DMS153 (cell line): Measurements from ENCODE around the gene MRPS6.

Experiments
- DNase-seq: peaks from one replicate; lab custom pipeline; 2025; lab: John Stamatoyannopoulos, UW

Gene MRPS6

DNA sequence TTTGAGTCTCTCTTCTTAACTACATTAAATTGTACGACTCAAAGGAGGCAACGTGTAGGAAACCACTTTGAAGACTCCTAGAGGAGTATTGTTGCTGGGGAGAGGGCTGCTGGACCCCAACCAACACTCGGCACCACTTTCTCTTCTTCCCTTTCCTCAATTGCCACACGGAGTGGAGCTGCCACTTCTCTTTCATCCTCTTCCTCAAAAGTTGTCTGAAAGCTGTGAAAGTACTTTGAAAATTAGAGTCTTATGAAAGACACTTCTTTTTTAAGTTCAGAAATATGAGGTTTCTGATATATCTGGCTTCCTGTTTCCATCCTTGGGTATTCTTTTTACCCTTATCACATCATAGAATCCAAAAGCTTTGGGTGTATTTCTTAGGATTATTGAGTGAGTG, 59.5 kb downstream of the MRPS6 start:
- no peak for DNase-seq

DNA sequence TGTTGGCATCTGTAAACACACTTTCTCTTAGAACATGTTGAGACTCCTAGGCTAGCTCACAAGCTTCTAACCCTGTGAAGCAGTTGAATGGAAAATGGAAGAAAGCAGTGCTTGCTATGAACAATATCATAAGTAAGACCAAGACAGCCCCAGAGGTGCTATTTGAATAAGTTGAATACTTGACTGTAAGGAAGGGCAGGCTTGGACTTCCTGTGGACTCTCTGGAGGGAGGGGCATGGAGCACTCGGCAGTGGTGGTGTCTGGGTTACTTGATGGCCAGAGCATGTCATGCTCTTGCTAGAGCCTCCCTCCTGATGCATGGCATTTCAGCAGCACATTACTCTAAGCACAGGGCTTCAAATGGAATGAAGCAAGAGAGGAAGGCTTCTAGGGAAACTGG, 60.0 kb downstream of the MRPS6 start:
- DNase-seq: no peak

- DNase-seq: no peak
Observed at GRCh38 chr21:34133802-34134201, 60.4 kb downstream of the MRPS6 start.

GRCh38 chr21:34135330-34135729, 62.0 kb downstream of the MRPS6 start:
- no peak for DNase-seq

DNA sequence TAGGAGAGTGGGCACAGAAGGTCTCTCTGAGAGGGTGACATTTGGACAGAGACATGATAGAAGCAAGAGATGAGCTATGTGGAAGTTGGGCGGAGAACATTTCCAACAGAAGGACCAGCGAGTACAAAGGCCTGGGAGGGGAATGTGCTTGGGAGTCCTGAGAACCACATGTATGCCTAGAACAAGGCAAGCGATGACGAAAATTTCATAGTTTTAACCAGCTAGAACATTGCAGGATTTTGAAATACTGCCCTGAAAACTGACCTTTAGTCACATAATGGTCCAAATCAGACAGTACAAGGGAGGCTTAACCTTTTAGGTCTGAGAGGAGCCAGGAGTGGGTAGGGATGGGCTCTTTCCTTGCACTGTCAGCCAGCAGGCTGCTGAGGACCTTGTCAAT, 68.0 kb downstream of the MRPS6 start:
- no peak for DNase-seq

DNA sequence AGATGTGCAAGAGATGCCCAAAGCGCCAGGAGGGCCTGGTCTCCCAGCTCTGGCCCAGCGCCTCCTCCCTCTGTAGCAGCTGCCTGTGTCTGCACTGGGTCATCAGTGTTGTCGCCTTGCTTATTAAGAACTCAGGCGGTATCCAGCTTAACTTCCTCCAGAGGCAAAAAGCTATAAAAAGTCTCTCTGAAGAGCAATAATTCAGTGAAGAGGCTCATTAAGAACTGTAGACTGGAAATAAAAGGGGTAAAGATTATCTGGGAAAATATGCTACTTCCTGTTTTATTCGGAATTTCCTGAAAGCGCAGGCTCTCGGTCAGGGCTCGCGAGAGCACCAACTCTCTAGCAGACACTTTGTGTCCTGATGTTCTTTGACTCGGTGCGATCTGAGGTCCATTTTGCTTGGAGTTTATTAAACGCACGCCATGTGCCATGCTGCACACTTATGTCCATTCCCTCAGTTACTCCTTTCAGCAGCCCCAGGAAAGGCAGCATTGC, 70.4 kb downstream of the MRPS6 start:
- no peak for DNase-seq

GRCh38 chr21:34144224-34144623, 70.8 kb downstream of the MRPS6 start:
- no peak for DNase-seq

DNA sequence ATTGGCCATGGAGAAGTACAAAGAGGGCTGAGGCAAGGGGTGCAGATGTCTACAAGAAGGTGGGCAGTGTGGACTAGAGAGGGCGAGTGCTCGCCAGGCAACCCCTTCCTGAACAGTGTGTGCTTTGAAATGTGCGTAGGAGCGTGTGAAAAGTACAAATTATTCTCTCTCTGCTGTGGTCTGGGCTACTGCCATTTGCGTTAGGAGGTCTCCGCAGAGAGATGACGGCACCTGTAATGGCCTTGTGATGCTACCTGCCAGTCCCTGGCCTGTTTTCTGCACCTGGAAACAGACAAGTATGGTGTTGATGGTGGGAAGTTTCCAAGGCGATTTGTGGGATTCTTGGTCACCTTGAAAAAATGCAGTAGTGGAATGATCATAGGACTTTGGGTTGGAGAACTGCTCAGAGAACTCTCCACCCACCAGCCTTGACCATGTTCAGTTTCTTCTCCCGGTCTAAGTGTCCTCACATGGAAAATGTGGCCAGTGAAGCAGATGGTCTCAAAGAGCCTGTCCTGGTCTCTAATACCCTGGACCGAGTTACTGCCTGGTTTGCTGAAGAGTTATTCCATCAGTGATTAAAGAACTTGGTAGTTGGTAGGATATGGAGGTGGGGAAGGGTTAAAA, 74.5 kb downstream of the MRPS6 start:
- DNase-seq: no peak

DNA sequence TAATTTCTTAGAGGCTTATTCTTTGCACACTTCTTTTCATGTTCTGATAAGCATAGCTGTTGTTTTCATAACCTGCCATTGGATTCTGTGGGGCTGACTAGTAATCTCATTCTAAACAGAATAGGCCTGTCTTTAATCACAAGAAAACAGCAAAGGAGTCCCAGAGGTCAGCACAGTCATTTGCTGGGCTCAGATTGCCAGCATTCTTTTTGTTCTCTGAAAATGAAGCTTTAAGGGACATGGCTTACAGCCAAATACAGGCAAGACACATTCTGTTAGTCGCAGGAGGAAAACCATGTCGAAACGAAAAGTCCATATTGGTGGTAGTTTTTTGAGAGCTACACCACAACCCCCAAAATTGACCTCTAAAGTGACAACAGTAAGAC, 75.0 kb downstream of the MRPS6 start:
- DNase-seq: no peak

DNA sequence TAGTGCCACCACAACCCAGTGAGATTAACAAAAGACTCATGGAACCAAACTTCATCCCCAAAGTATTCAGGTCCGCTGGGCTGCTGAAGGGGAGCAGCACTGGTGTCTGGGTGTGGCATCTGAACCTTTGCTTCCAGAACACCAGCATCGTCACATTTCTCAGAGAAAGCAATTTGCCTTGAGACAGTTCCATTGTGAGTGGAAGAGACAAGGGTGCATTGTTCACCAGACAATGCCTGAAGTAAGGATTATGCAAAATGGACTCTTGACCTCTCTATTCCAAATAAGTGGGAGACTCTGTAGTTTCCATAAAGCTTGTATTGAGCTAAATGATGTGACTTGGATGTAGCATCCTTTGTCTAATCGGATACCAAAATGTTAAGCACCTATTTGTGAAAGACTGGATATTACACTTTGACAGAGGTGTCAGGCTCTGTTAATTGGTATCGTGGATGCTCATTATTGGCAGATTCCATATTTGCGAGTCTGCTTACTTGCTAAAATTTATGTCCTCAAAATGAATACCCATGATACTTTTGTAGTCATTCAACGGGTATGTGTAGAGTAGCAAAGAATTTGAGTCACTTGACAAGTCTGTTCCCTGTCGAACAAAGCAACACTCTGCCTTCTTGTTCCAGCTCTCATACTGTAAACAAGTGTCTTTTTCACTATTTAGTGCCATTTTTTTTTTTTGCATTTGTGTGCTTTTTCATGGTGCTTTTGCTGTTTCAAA, 75.6 kb downstream of the MRPS6 start:
- DNase-seq: no peak

DNA sequence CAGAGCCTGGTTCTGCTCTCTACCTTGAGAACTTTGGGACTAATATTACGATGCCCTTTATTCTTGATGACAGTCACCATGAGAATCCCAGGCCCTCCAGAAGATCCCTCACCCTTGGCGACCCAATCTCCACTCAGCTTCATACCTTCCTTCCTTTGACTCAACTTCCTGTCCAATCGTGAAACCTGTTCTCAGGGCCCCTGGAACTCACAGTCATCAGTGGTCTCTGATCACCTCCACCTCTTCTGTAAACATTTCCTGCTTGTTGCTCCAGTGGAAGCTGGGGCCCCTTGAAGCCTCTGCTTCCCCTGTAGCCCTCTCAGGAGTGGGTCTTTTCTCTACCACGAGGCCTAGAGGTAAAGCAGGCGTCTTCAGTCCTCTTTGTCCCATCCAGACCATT, 79.1 kb downstream of the MRPS6 start:
- no peak for DNase-seq

DNA sequence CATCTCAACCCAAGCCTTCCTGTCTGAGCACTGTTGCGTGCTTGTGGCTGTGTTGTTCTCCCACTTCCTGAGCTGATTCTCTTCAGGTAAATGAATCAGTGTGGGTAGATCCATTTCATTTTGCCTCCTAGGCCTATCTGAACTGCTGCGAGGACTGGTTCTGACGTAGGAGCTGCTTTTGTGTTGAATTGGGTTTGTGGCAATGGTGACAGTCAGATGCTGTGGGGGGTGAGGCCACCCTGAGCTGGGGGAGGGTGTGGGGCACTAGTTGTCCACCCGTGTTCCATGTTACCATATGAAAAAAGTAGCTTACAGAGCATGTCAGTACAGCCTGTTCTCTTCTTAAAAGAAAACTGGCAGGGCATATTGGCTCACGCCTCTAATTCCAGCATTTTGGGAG, 81.5 kb downstream of the MRPS6 start:
- no peak for DNase-seq

DNA sequence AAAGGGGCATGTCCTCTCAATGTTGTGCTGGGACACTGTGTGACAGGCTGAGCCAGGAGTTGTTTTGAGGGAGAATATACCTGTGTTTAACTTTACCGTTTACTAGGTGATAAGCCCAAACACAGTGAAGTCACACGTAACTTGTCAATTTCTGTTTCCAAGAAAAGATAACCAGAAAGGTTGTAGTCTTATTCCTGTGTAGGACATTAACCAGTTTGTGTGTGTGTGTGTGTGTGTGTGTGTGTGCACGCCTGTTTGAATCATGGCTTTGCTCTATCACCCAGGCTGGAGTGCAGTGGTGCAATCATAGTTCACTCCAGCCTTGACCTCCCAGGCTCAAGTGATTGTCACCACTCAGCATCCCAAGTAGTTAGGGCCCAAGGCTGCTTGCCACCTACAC, 83.6 kb downstream of the MRPS6 start:
- no peak for DNase-seq

DNA sequence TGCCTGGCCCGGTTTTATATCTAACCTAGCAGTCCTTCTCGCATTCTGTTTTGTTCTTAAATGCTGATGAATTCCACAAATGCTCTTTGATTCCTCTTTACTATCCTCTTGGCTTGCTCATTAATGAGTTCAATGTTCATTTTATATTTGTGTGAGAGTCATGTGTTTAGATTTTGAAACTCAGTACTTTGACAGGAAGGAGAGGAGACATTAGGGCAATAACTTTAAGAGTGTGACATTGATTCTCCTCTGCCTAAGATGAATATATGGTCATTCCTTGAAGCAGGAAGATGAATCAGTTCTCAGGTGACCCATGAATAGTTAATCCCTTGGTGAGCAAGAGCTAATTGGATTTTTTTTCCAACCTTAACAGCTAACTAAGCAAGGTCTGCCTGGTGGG, 84.1 kb downstream of the MRPS6 start:
- DNase-seq: no peak

GRCh38 chr21:34158866-34159835, 85.8 kb downstream of the MRPS6 start:
- DNase-seq: no peak

DNA sequence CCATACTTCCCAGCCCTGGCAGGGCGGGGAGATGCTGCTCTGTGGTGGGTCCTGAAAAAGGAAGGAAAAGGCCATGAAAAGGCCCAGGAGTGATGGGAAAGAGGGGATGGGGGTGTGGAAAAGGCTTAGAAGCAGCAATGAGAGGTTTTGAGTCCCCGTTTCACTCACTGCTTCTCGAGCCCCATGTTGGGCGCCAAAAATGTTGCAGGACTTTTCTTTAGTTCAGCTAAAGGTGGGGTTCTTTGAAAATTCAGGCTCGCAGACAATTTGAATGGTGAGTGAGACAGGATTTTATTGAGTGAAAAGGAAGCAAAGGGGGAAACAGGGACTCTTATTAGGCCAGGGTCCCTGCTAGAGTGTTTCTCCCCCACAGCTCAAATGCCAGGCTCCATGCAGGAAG, 93.1 kb downstream of the MRPS6 start:
- DNase-seq: no peak

DNA sequence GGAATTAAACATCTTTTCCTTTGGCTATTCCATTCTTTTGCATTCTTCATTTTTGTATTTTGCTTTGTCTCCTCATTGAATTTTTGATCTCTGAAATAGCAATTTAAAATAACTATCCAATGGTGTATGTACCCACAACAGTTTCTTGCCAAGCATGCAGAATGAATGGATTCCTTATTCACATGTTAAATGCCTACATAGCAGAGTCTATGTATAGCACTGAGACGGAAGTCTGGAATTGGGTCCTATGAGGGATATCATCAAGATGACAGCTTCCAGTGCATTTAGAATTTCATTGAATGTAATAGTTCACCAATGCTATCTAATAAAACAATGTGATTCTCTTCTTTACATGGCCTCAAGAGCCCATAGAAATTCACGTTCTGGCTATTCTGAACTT, 97.5 kb downstream of the MRPS6 start:
- DNase-seq: no peak

- DNase-seq: no peak
Observed at GRCh38 chr21:34174470-34174869, 101.1 kb downstream of the MRPS6 start.

- no peak for DNase-seq
Observed at GRCh38 chr21:34176448-34176847, 103.1 kb downstream of the MRPS6 start.

DNA sequence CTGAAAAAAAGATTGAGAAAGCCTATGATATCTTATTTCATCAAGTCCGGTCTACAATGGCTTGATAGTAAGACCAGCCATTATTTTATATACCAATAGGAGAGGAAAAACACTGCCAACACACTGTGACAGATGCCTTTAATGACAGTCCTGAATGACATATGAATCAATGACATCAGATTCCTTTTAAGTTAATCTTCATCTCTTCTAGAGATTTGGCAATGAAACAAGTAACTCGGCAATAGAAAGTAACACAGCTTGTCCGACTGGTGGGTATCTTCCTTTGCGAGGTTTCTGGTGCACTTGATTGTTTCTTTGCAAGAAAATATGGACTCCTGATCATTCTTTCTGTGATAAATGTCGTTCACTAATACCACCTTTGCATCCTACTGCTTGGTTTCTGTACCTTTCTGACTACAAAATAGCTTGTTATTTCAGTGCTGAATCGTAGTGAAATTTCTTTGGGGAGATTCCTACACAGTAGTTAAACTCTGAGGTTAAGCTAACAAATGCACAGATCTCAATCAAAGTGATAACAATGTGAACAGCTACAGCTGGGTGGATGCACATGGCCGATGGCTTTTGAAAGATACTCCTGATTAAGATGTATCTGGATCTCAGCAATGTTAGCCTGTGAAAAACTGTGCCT, 104.7 kb downstream of the MRPS6 start:
- DNase-seq: no peak

DNA sequence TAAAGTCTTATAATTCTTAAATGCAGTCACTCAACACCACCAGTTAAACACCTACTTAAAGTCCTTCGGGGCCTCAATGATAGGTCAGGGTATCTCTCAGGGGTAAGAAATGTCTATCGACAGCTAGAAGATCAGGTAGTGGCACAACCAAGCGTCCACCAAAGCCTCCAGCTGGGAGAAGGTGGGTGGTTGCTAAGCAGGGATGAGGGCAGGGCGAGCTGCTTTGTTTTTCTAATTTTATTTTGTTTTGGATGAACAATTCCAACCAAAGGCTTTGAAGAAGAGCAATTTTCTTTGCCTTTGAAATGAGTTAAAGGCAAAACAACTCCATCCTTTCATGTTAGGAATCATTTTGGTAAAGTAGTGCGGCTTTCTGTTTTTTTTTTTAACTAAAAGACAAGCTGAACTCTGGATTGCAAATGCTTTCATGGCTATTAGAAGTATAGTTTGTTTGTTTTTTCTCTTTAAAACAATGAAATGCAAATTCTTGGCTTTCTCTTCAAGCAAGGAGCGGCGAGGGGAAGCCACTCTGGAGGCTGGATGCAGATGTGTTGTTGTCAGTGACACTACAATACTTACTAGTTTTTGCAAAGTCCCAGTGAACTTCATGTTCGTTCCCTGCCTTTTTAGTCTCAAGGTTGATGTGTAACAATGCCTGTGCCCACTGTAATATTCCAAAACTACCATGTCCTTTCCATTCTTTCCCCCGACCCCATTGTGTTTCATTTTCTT, 106.0 kb downstream of the MRPS6 start:
- DNase-seq: no peak

GRCh38 chr21:34180407-34180806, 107.0 kb downstream of the MRPS6 start:
- no peak for DNase-seq
